LNCaP clone FGC (cell line): Measurements from ENCODE around the gene PHF2.
A peak's percentile ranks its signal among the peaks of the same experiment; 100 is the strongest.

ENCODE experiments used
- DNase-seq: peaks from one replicate; pipeline ENCODE4 v3.0.0-alpha.2; 2011; ENCODE audit warnings: low read depth
- H3K4me3 ChIP-seq: 2 replicates; pipeline ENCODE4 v1.5.1; 2011; ENCODE audit warnings: mild to moderate bottlenecking, low read depth, low read length, control low read depth
- CTCF ChIP-seq: IDR thresholded peaks from 2 replicates; pipeline ENCODE4 v1.5.1; 2012; ENCODE audit warnings: mild to moderate bottlenecking; ENCODE audit not compliant: control insufficient read depth, insufficient read depth; ENCODE audit errors: extremely low read depth

Gene PHF2

GRCh38 chr9:93567271-93567959 lies 9.0 kb upstream of the PHF2 start:
- no peak for DNase-seq

GRCh38 chr9:93568169-93568568 lies 8.2 kb upstream of the PHF2 start:
- no peak overlapping the region for H3K4me3 ChIP-seq
- TF ChIP-seq CTCF, result no peak
- DNase-seq, result no peak

More at GRCh38 chr9:93567271-93567959, 9.0 kb upstream of the PHF2 start:
- H3K4me3 ChIP-seq, result peak overlapping the region; percentile 74
- no peak for TF ChIP-seq CTCF

GRCh38 chr9:93569621-93570174 lies 6.7 kb upstream of the PHF2 start:
- no peak overlapping the region for H3K4me3 ChIP-seq
- no peak for DNase-seq
- TF ChIP-seq CTCF, result no peak

GRCh38 chr9:93572221-93572620 lies 4.2 kb upstream of the PHF2 start:
- no peak for TF ChIP-seq CTCF
- no peak for DNase-seq
- no peak overlapping the region for H3K4me3 ChIP-seq

GRCh38 chr9:93572636-93573515 lies 3.5 kb upstream of the PHF2 start:
- no peak for TF ChIP-seq CTCF
- DNase-seq, result no peak
- no peak overlapping the region for H3K4me3 ChIP-seq

- H3K4me3 ChIP-seq, result no peak overlapping the region
- TF ChIP-seq CTCF, result no peak
- DNase-seq, result no peak
These were observed 2.9 kb upstream of the PHF2 start for GRCh38 chr9:93573516-93573828.
